HEK293 (cell line): ENCODE measurements around the gene SBF1.

Experiments used
- CTCF ChIA-PET: fragments of 350-600 bp; formaldehyde crosslinking; extraction: SDS; loops from one replicate; lab custom pipeline; 2021; ENCODE audit warnings: antibody characterized with exemption; lab: Yijun Ruan, JAX
- POLR2A ChIA-PET: fragments of 300-600 bp; formaldehyde crosslinking; extraction: SDS; loops from one replicate; lab custom pipeline; 2020; ENCODE audit warnings: antibody characterized with exemption, inconsistent platforms; lab: Yijun Ruan, JAX
- H3K27ac ChIP-seq: fragments of 200-500 bp; sonication (Bioruptor generic); 2 replicates; pipeline ENCODE4 v1.5.1; 2014; ENCODE audit warnings: low read depth, low read length, control low read depth, inconsistent platforms; ENCODE audit errors: extremely low read depth
- H3K36me3 ChIP-seq, 2 experiments: fragments of 200-500 bp in 1 of 2; sonication (Bioruptor generic) in 1 of 2; 1 replicate in 1 of 2; 2 replicates in 1 of 2; pipeline ENCODE4 v1.5.1; 2014 to 2017; ENCODE audit warnings: inconsistent platforms in 2 of 2, low read length in 2 of 2; ENCODE audit not compliant: control insufficient read depth in 2 of 2, insufficient read depth in 1 of 2
- H3K4me1 ChIP-seq: fragments of 200-500 bp; sonication (Bioruptor generic); 2 replicates; pipeline ENCODE4 v1.5.1; 2014; ENCODE audit warnings: mild to moderate bottlenecking, low read length, inconsistent platforms; ENCODE audit not compliant: control insufficient read depth, insufficient read depth
- H3K4me3 ChIP-seq: 2 replicates; pipeline ENCODE4 v1.5.1; 2011; ENCODE audit warnings: low read depth, mild to moderate bottlenecking, control low read depth, low read length, moderate library complexity
- H3K9me3 ChIP-seq: fragments of 200-500 bp; sonication (Bioruptor generic); 2 replicates; pipeline ENCODE4 v1.5.1; 2014; ENCODE audit warnings: low read depth, low read length, inconsistent platforms; ENCODE audit not compliant: control insufficient read depth, insufficient read depth
- EGR2 ChIP-seq: fragments of 450-650 bp; formaldehyde crosslinking; IDR thresholded peaks from 2 replicates; pipeline ENCODE4 v1.5.1; 2016; ENCODE audit warnings: low read depth, missing biosample characterization, missing genetic modification characterization
- GLIS1 ChIP-seq: fragments of 450-650 bp; formaldehyde crosslinking; IDR thresholded peaks from 2 replicates; pipeline ENCODE4 v1.5.1; 2016; ENCODE audit warnings: missing biosample characterization, missing genetic modification characterization
- HOXD13 ChIP-seq: sonication (generic); formaldehyde crosslinking; IDR thresholded peaks from 2 replicates; pipeline ENCODE4 v1.8.0; 2022; ENCODE audit warnings: missing genetic modification reagents, borderline replicate concordance
- KLF1 ChIP-seq: fragments of 450-650 bp; formaldehyde crosslinking; IDR thresholded peaks from 2 replicates; pipeline ENCODE4 v1.5.1; 2016; ENCODE audit warnings: missing biosample characterization, missing genetic modification characterization
- MYNN ChIP-seq: fragments of 450-650 bp; formaldehyde crosslinking; IDR thresholded peaks from 2 replicates; pipeline ENCODE4 v1.5.1; 2016; ENCODE audit warnings: missing biosample characterization, missing genetic modification characterization, borderline replicate concordance
- TRIM28 ChIP-seq: IDR thresholded peaks from 2 replicates; pipeline ENCODE4 v1.6.1; 2011; ENCODE audit warnings: low read length, control low read depth, borderline replicate concordance
- ZFHX2 ChIP-seq: fragments of 450-650 bp; formaldehyde crosslinking; conservative IDR thresholded peaks from 2 replicates; pipeline ENCODE4 v1.5.1; 2016; ENCODE audit warnings: missing biosample characterization, missing genetic modification characterization
- ZIC2 ChIP-seq: fragments of 450-650 bp; formaldehyde crosslinking; IDR thresholded peaks from 2 replicates; pipeline ENCODE4 v1.5.1; 2016; ENCODE audit warnings: missing biosample characterization, missing genetic modification characterization
- ZNF138 ChIP-seq: fragments of 450-650 bp; formaldehyde crosslinking; IDR thresholded peaks from 2 replicates; pipeline ENCODE4 v1.5.1; 2016; ENCODE audit warnings: missing biosample characterization, missing genetic modification characterization, borderline replicate concordance
- ZNF146 ChIP-seq: fragments of 450-650 bp; formaldehyde crosslinking; IDR thresholded peaks from 2 replicates; pipeline ENCODE4 v1.5.1; 2016; ENCODE audit warnings: missing biosample characterization, missing genetic modification characterization
- ZNF2 ChIP-seq: fragments of 450-650 bp; formaldehyde crosslinking; IDR thresholded peaks from 2 replicates; pipeline ENCODE4 v1.5.1; 2016; ENCODE audit warnings: missing biosample characterization, missing genetic modification characterization
- ZNF433 ChIP-seq: fragments of 450-650 bp; formaldehyde crosslinking; IDR thresholded peaks from 2 replicates; pipeline ENCODE4 v1.5.1; 2016; ENCODE audit warnings: missing biosample characterization, missing genetic modification characterization, low read depth
- ZNF473 ChIP-seq: fragments of 450-650 bp; formaldehyde crosslinking; IDR thresholded peaks from 2 replicates; pipeline ENCODE4 v1.5.1; 2017; ENCODE audit warnings: missing biosample characterization, missing genetic modification characterization
- ZNF560 ChIP-seq: fragments of 450-650 bp; formaldehyde crosslinking; IDR thresholded peaks from 2 replicates; pipeline ENCODE4 v1.5.1; 2017; ENCODE audit warnings: missing biosample characterization, missing genetic modification characterization, borderline replicate concordance
- ZNF571 ChIP-seq: fragments of 450-650 bp; formaldehyde crosslinking; IDR thresholded peaks from 2 replicates; pipeline ENCODE4 v1.5.0; 2017; ENCODE audit warnings: missing biosample characterization, missing genetic modification characterization
- ZNF580 ChIP-seq: fragments of 450-650 bp; formaldehyde crosslinking; IDR thresholded peaks from 2 replicates; pipeline ENCODE4 v1.5.1; 2016; ENCODE audit warnings: missing biosample characterization, missing genetic modification characterization
- ZNF76 ChIP-seq: fragments of 450-650 bp; formaldehyde crosslinking; IDR thresholded peaks from 2 replicates; pipeline ENCODE4; 2016; ENCODE audit warnings: low read depth, missing biosample characterization, missing genetic modification characterization, borderline replicate concordance
- ZNF776 ChIP-seq: fragments of 450-650 bp; formaldehyde crosslinking; IDR thresholded peaks from 2 replicates; pipeline ENCODE4 v1.5.0; 2017; ENCODE audit warnings: missing biosample characterization, missing genetic modification characterization, borderline replicate concordance
- ZNF837 ChIP-seq: fragments of 450-650 bp; formaldehyde crosslinking; IDR thresholded peaks from 2 replicates; pipeline ENCODE4 v1.5.1; 2016; ENCODE audit warnings: missing biosample characterization, missing genetic modification characterization
- TF ChIP-seq, protein P1 (sequence below): fragments of 450-650 bp; formaldehyde crosslinking; IDR thresholded peaks from 2 replicates; pipeline ENCODE4 v1.5.1; 2017; ENCODE audit warnings: missing biosample characterization, missing genetic modification characterization
- TF ChIP-seq, protein P2 (sequence below): fragments of 450-650 bp; formaldehyde crosslinking; IDR thresholded peaks from 2 replicates; pipeline ENCODE4 v1.5.1; 2016; ENCODE audit warnings: missing biosample characterization, missing genetic modification characterization
- TF ChIP-seq, protein P3 (sequence below): fragments of 450-650 bp; formaldehyde crosslinking; IDR thresholded peaks from 2 replicates; pipeline ENCODE4 v1.5.1; 2016; ENCODE audit warnings: missing biosample characterization, missing genetic modification characterization

The SBF1 gene

GRCh38 chr22:50517495-50518260 lies 42.8 kb upstream of the SBF1 start:
- Histone ChIP-seq H3K4me1 (no peaks in the 10 kb centered on the region), H3K9me3 (no peaks in the 10 kb centered on the region), H3K36me3 (peaks cover 2 to 78% of the 10 kb centered on the region in 2 experiments; a peak in 2 of 3 replicates), H3K4me3 (no peak overlapping the region), H3K27ac (no peak overlapping the region)
- TF ChIP-seq EGR2 (tag by site-specific recombination) (peak; percentile 57; the same call in 1 of the 2 replicates), ZFHX2 (peak; percentile 42), ZNF138 (tag by site-specific recombination) (no peak), ZNF76 (no peak), HOXD13 (CRISPR knock-in tag) (no peak), ZNF560 (tag by site-specific recombination) (no peak), ZNF146 (tag by site-specific recombination) (no peak), TRIM28 (no peak), ZNF837 (tag by site-specific recombination) (no peak), ZNF580 (no peak), ZNF433 (tag by site-specific recombination) (no peak), KLF1 (tag by site-specific recombination) (no peak), GLIS1 (tag by site-specific recombination) (peak; percentile 66; the same call in 1 of the 2 replicates), ZNF2 (tag by site-specific recombination) (no peak), ZNF776 (tag by site-specific recombination) (no peak), ZNF571 (tag by site-specific recombination) (no peak), ZNF473 (tag by site-specific recombination) (no peak), MYNN (tag by site-specific recombination) (no peak), ZIC2 (tag by site-specific recombination) (peak; percentile 52; the same call in 1 of the 2 replicates)
- TF ChIP-seq, protein P1, sequence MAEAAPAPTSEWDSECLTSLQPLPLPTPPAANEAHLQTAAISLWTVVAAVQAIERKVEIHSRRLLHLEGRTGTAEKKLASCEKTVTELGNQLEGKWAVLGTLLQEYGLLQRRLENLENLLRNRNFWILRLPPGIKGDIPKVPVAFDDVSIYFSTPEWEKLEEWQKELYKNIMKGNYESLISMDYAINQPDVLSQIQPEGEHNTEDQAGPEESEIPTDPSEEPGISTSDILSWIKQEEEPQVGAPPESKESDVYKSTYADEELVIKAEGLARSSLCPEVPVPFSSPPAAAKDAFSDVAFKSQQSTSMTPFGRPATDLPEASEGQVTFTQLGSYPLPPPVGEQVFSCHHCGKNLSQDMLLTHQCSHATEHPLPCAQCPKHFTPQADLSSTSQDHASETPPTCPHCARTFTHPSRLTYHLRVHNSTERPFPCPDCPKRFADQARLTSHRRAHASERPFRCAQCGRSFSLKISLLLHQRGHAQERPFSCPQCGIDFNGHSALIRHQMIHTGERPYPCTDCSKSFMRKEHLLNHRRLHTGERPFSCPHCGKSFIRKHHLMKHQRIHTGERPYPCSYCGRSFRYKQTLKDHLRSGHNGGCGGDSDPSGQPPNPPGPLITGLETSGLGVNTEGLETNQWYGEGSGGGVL (tag by site-specific recombination): no peak
- TF ChIP-seq, protein P2, sequence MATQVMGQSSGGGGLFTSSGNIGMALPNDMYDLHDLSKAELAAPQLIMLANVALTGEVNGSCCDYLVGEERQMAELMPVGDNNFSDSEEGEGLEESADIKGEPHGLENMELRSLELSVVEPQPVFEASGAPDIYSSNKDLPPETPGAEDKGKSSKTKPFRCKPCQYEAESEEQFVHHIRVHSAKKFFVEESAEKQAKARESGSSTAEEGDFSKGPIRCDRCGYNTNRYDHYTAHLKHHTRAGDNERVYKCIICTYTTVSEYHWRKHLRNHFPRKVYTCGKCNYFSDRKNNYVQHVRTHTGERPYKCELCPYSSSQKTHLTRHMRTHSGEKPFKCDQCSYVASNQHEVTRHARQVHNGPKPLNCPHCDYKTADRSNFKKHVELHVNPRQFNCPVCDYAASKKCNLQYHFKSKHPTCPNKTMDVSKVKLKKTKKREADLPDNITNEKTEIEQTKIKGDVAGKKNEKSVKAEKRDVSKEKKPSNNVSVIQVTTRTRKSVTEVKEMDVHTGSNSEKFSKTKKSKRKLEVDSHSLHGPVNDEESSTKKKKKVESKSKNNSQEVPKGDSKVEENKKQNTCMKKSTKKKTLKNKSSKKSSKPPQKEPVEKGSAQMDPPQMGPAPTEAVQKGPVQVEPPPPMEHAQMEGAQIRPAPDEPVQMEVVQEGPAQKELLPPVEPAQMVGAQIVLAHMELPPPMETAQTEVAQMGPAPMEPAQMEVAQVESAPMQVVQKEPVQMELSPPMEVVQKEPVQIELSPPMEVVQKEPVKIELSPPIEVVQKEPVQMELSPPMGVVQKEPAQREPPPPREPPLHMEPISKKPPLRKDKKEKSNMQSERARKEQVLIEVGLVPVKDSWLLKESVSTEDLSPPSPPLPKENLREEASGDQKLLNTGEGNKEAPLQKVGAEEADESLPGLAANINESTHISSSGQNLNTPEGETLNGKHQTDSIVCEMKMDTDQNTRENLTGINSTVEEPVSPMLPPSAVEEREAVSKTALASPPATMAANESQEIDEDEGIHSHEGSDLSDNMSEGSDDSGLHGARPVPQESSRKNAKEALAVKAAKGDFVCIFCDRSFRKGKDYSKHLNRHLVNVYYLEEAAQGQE: no peak
- TF ChIP-seq, protein P3, sequence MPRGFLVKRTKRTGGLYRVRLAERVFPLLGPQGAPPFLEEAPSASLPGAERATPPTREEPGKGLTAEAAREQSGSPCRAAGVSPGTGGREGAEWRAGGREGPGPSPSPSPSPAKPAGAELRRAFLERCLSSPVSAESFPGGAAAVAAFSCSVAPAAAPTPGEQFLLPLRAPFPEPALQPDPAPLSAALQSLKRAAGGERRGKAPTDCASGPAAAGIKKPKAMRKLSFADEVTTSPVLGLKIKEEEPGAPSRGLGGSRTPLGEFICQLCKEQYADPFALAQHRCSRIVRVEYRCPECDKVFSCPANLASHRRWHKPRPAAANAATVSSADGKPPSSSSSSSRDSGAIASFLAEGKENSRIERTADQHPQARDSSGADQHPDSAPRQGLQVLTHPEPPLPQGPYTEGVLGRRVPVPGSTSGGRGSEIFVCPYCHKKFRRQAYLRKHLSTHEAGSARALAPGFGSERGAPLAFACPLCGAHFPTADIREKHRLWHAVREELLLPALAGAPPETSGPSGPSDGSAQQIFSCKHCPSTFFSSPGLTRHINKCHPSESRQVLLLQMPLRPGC (tag by site-specific recombination): no peak
- ChIA-PET CTCF (interaction anchor here (0.7 to 1.9 kb wide), 2 partner anchors 8 to 11 kb away, joined by 3 to 13 read pairs; partner anchors contain the start of gene SCO2), POLR2A (interaction anchor here (1.0 to 3.2 kb wide), 2 partner anchors 8 to 9 kb away, joined by 5 to 12 read pairs; partner anchors contain the start of genes LMF2, NCAPH2 and SCO2)
